Measurements from ENCODE around the gene UBA3.

- TF ChIP-seq CTCF (IDR thresholded peaks at IDR 0.05; ENCODE audit: insufficient read depth, low read length, poor library complexity, severe bottlenecking) (no peak), EZH2phosphoT487 (conservative IDR thresholded peaks at IDR 0.05; ENCODE audit: low read length) (no peak)
These were observed 33.4 kb upstream of the UBA3 start for GRCh38 chr3:69113536-69113935.

All from SU-DHL-6 (cell line).